ENCODE data around the gene CCDC142. TPM values are rescaled to one million over a fixed set of nuclear protein-coding genes. Genes with fewer than 3 reads are reported as not detected.
A peak's percentile ranks its signal among the peaks of the same experiment; 100 is the strongest.

CCDC142 gene
- total and polyA plus RNA-seq, 2 of the 8 experiments (the other 6 are each of a cell fraction or from before 2014, with no cell fraction given) = 6.0 to 10.7 TPM

DNA sequence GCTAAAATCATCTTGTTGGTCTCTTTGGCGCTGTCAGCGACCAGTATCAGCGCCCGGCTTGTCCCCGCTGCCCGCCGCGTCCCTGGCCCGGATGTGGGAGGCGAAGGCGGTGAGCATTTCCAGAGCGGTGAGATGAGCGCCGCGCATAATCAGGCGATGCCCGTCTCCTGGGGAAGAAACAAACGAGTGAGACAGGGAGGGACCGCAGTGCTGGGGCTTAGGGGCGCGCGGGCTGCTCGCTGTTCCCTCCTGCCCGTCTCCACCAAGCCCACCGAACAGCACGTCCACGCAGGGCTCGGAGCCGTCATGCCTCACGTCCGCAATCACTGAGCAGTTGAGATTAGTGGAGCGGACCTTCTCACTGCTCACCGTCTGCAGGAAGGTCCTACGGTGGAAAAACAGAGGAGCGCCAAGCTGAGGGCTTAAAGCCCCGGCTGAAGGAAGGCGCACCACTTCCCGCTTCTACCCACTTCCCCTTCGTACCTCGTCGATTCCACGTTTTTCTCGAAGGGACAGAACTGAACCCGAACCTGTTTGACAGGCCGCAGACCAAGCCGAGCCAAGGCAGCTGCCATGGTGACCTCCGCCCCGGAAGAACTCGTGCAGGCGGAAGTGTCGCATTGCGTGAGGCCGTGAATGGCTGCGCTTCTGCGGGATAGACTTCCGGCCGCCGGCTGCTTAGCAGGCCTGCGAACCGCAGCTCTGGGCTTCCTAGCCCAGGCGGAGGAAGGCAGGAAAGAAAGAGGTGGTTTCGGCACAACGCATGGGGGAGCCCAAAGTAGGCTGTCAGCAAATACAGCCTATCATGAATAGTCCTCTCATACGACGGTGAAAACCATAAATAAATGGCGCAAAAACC lies 10.5 kb downstream of the CCDC142 start, which contains the start of gene MRPL53 (continued):
- no peak for TF ChIP-seq RAD21 (IDR thresholded peaks at IDR 0.05 in 1 of 2, conservative IDR thresholded peaks at IDR 0.05 in 1 of 2; ENCODE audit: low read depth in 2 of 2, low read length in 2 of 2)
- TF ChIP-seq HDAC2 (IDR thresholded peaks at IDR 0.05; ENCODE audit: borderline replicate concordance in 1 of 2, low read depth in 2 of 2, low read length in 2 of 2) = peak in 1 of 2 experiments; percentile 94; a peak in 2 of 4 replicates
- no peak for TF ChIP-seq JUN (IDR thresholded peaks at IDR 0.05; ENCODE audit: low read depth, low read length)
- peak; percentile 97 for TF ChIP-seq SAP30 (IDR thresholded peaks at IDR 0.05; ENCODE audit: insufficient read depth, insufficient replicate concordance, low read length)
- TF ChIP-seq TAF1 (IDR thresholded peaks at IDR 0.05; ENCODE audit: low read depth, low read length) = peak; percentile 82; the same call in 1 of the 2 replicates
- no peak; the same call in 1 of the 2 replicates for TF ChIP-seq BACH1 (IDR thresholded peaks at IDR 0.05; ENCODE audit: low read length)
- no peak for TF ChIP-seq BCL11A (IDR thresholded peaks at IDR 0.05; ENCODE audit: low read depth in 2 of 2, low read length in 2 of 2)
- no peak for TF ChIP-seq NRF1 (IDR thresholded peaks at IDR 0.05; ENCODE audit: low read depth, low read length)
- TF ChIP-seq HDAC6 (IDR thresholded peaks at IDR 0.05; ENCODE audit: low read depth, low read length) = no peak
- TF ChIP-seq SP4 (IDR thresholded peaks at IDR 0.05; ENCODE audit: low read length) = no peak
- TF ChIP-seq EGR1 (IDR thresholded peaks at IDR 0.05; ENCODE audit: borderline replicate concordance, low read depth, low read length) = no peak
- TF ChIP-seq CEBPB (IDR thresholded peaks at IDR 0.05; ENCODE audit: low read depth, low read length) = peak; percentile 34; the same call in 1 of the 2 replicates
- TF ChIP-seq, protein P1, sequence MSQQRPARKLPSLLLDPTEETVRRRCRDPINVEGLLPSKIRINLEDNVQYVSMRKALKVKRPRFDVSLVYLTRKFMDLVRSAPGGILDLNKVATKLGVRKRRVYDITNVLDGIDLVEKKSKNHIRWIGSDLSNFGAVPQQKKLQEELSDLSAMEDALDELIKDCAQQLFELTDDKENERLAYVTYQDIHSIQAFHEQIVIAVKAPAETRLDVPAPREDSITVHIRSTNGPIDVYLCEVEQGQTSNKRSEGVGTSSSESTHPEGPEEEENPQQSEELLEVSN (IDR thresholded peaks at IDR 0.05) = 0 out of 2 replicates have a peak, but pooled peaks have one; percentile 48
- TF ChIP-seq SRF (IDR thresholded peaks at IDR 0.05; ENCODE audit: low read depth, low read length) = no peak

All from H1 (cell line).